Hepatocyte (in vitro differentiated cells): Measurements from ENCODE around the gene SORCS2.

Experiments
- EZH2 ChIP-seq: fragments of 200-600 bp; sonication (generic); IDR thresholded peaks from 2 replicates; pipeline ENCODE4 v1.6.1; 2016; ENCODE audit warnings: antibody characterized with exemption, mild to moderate bottlenecking, borderline replicate concordance
- TF ChIP-seq, protein P1 (sequence below): fragments of 200-600 bp; sonication (generic); IDR thresholded peaks from 2 replicates; pipeline ENCODE4 v1.5.1; 2016; ENCODE audit warnings: antibody characterized with exemption, mild to moderate bottlenecking; ENCODE audit not compliant: poor library complexity

DNA sequence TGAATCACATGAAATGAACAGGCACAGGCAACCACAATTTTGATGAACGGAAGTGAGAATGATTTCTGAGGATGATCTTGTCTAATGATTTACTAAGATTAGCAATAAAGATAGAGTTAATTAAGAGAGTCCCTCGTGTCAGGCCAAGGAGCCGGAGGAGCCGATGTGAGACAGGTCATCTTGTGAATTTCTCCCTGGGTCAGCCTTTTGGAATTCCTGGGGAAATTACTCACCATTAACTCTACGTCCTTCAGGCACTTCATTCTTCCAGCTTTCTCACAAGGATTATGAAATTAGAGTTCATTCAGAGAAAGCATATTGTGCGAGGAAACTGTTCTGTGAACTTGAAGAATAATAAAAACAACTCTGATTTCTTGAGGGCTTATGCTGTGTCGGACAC is 155.6 kb downstream of the SORCS2 start:
- TF ChIP-seq, protein P1, sequence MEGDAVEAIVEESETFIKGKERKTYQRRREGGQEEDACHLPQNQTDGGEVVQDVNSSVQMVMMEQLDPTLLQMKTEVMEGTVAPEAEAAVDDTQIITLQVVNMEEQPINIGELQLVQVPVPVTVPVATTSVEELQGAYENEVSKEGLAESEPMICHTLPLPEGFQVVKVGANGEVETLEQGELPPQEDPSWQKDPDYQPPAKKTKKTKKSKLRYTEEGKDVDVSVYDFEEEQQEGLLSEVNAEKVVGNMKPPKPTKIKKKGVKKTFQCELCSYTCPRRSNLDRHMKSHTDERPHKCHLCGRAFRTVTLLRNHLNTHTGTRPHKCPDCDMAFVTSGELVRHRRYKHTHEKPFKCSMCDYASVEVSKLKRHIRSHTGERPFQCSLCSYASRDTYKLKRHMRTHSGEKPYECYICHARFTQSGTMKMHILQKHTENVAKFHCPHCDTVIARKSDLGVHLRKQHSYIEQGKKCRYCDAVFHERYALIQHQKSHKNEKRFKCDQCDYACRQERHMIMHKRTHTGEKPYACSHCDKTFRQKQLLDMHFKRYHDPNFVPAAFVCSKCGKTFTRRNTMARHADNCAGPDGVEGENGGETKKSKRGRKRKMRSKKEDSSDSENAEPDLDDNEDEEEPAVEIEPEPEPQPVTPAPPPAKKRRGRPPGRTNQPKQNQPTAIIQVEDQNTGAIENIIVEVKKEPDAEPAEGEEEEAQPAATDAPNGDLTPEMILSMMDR = no peak
- no peak for TF ChIP-seq EZH2
